Tibial nerve (tissue), 4 donors: ENCODE results near the gene PPP1R15B.

Source experiments
- EP300 ChIP-seq, 2 donors: sonication (generic); formaldehyde crosslinking; IDR thresholded peaks; one replicate each; pipeline ENCODE4 v1.6.1; 2017; ENCODE audit warnings: antibody characterized with exemption in 2 of 2, mild to moderate bottlenecking in 1 of 2
- POLR2A ChIP-seq, 2 donors: fragments of 450-650 bp; IDR thresholded peaks; one replicate each; pipeline ENCODE4 v1.6.1; 2017; ENCODE audit warnings: antibody characterized with exemption in 2 of 2, mild to moderate bottlenecking in 2 of 2, moderate library complexity in 2 of 2
- TF ChIP-seq, protein P1 (sequence below), 5 experiments: fragments of 200-600 bp in 3 of 5; fragments of 450-650 bp in 2 of 5; sonication (generic) in 3 of 5; IDR thresholded peaks; one replicate each; pipeline ENCODE4 v1.5.1; 2016 to 2019; ENCODE audit warnings: antibody characterized with exemption in 5 of 5, mild to moderate bottlenecking in 3 of 5, moderate library complexity in 2 of 5

DNA sequence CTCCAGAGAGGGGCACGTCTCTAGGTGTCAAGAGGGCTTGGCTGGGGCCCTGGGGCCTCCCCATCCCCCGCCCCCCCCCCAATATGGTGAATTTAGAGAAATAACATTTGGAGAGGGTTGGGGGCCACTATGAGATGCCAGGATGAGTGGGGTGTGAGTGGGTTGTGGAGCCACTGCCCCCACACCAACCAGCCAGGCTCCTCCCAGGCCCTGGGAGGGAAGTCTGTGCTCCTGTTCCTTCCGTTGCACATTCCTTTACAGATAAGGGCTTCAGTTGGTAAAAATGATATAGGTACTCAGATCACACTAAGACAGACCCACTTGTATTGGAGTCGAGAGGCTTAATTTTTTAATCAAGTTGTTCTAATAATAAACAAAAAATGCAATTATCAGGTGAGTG is 51.3 kb downstream of the PPP1R15B start:
- TF ChIP-seq POLR2A (IDR thresholded peaks at IDR 0.05), result no peak
- TF ChIP-seq, protein P1, sequence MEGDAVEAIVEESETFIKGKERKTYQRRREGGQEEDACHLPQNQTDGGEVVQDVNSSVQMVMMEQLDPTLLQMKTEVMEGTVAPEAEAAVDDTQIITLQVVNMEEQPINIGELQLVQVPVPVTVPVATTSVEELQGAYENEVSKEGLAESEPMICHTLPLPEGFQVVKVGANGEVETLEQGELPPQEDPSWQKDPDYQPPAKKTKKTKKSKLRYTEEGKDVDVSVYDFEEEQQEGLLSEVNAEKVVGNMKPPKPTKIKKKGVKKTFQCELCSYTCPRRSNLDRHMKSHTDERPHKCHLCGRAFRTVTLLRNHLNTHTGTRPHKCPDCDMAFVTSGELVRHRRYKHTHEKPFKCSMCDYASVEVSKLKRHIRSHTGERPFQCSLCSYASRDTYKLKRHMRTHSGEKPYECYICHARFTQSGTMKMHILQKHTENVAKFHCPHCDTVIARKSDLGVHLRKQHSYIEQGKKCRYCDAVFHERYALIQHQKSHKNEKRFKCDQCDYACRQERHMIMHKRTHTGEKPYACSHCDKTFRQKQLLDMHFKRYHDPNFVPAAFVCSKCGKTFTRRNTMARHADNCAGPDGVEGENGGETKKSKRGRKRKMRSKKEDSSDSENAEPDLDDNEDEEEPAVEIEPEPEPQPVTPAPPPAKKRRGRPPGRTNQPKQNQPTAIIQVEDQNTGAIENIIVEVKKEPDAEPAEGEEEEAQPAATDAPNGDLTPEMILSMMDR (IDR thresholded peaks at IDR 0.05), result no peak
- TF ChIP-seq EP300 (IDR thresholded peaks at IDR 0.05), result no peak
